Endothelial cell of umbilical vein (primary cell): ENCODE results near the gene ACTN1. TPM values are rescaled to one million over a fixed set of nuclear protein-coding genes. Genes with fewer than 3 reads are reported as not detected.

Source experiments
- BruUV-seq: library from RNA; stranded (reverse); fragments of 400-500 nt; replicated peaks from 2 replicates; lab custom pipeline; 2021; lab: Mats Ljungman, UMichigan
- CTCF ChIA-PET: fragments of 300-600, 350-600 bp; sonication (Branson Sonifier 250); formaldehyde crosslinking; loops from one replicate; lab custom pipeline; 2021; ENCODE audit warnings: antibody characterized with exemption, inconsistent platforms; lab: Charles Lee
- POLR2A ChIA-PET: fragments of 300-600, 350-600 bp; sonication (Branson Sonifier 250); formaldehyde crosslinking; loops from one replicate; lab custom pipeline; 2021; ENCODE audit warnings: antibody characterized with exemption, inconsistent platforms; lab: Charles Lee
- DNase-seq: peaks from one replicate; pipeline ENCODE4 v3.0.0-alpha.2; 2011; ENCODE audit warnings: low read depth, low spot score
- FAIRE-seq: peaks from 2 replicates; lab custom pipeline; 2011; peaks lifted over from hg19 to GRCh38; lab: Jason Lieb, UNC
- H2AFZ ChIP-seq: 2 replicates; pipeline ENCODE4 v1.6.0; 2012; ENCODE audit warnings: low read depth, low read length, control low read depth, inconsistent platforms
- H3K27ac ChIP-seq: 2 replicates; pipeline ENCODE4 v1.5.1; 2011; ENCODE audit warnings: low read depth, mild to moderate bottlenecking, control low read depth, low read length, moderate library complexity; ENCODE audit not compliant: insufficient read depth
- H3K27me3 ChIP-seq, 2 experiments: 2 replicates each; pipeline versions ENCODE4 v1.6.0 to v1.6.1; 2011; ENCODE audit warnings: low read length in 2 of 2, mixed read lengths in 1 of 2; ENCODE audit not compliant: control insufficient read depth in 2 of 2, insufficient read depth in 2 of 2
- H3K36me3 ChIP-seq, 2 experiments: 2 replicates in 1 of 2; 3 replicates in 1 of 2; pipeline ENCODE4 v1.5.1; 2011; ENCODE audit warnings: low read length in 2 of 2, mild to moderate bottlenecking in 1 of 2, moderate library complexity in 1 of 2; ENCODE audit not compliant: control insufficient read depth in 2 of 2, insufficient read depth in 2 of 2; ENCODE audit errors: extremely low read depth in 1 of 2
- H3K4me1 ChIP-seq: 3 replicates; pipeline ENCODE4 v1.5.1; 2011; ENCODE audit warnings: mild to moderate bottlenecking, low read length; ENCODE audit not compliant: control insufficient read depth, insufficient read depth; ENCODE audit errors: extremely low read depth
- H3K4me2 ChIP-seq: 2 replicates; pipeline ENCODE4 v1.6.1; 2011; ENCODE audit warnings: low read length, control low read depth, mixed read lengths; ENCODE audit not compliant: insufficient read depth
- H3K4me3 ChIP-seq, 3 experiments: fragments of 200-600 bp in 1 of 3; sonication (generic), shearing (Covaris generic) in 1 of 3; replicated peaks in 1 of 3; 2 replicates each; pipeline ENCODE4 v1.5.1; 2011 to 2016; ENCODE audit warnings: control low read depth in 3 of 3, low read length in 3 of 3, mild to moderate bottlenecking in 2 of 3, inconsistent platforms in 1 of 3, low read depth in 1 of 3, moderate library complexity in 1 of 3; ENCODE audit not compliant: insufficient read depth in 1 of 3
- H3K79me2 ChIP-seq: 2 replicates; pipeline ENCODE4 v1.6.0; 2012; ENCODE audit warnings: low read length, inconsistent platforms; ENCODE audit not compliant: control insufficient read depth, insufficient read depth
- H3K9ac ChIP-seq: replicated peaks from 2 replicates; pipeline ENCODE3; 2011; ENCODE audit warnings: low read length, control low read depth; ENCODE audit not compliant: insufficient read depth; ENCODE audit errors: extremely low read depth
- H3K9me1 ChIP-seq: replicated peaks from 3 replicates; pipeline ENCODE4 v1.6.0; 2011; ENCODE audit warnings: mild to moderate bottlenecking, low read length; ENCODE audit not compliant: control insufficient read depth, insufficient read depth; ENCODE audit errors: extremely low read depth
- H3K9me3 ChIP-seq: replicated peaks from 2 replicates; pipeline ENCODE4 v1.5.1; 2012; ENCODE audit warnings: low read length, inconsistent platforms; ENCODE audit not compliant: control insufficient read depth, insufficient read depth
- H4K20me1 ChIP-seq: replicated peaks from 2 replicates; pipeline ENCODE3; 2011; ENCODE audit warnings: mild to moderate bottlenecking, low read length; ENCODE audit not compliant: control insufficient read depth, insufficient read depth; ENCODE audit errors: extremely low read depth
- EZH2 ChIP-seq: IDR thresholded peaks from 2 replicates; pipeline ENCODE4 v1.6.1; 2012; ENCODE audit warnings: borderline replicate concordance, low read depth, mild to moderate bottlenecking, moderate library complexity, low read length, inconsistent platforms; ENCODE audit not compliant: severe bottlenecking
- FOS ChIP-seq: IDR thresholded peaks from 2 replicates; pipeline ENCODE4 v1.6.1; 2011; ENCODE audit warnings: mild to moderate bottlenecking, low read length, moderate library complexity, borderline replicate concordance; ENCODE audit not compliant: insufficient read depth
- GATA2 ChIP-seq: IDR thresholded peaks from 2 replicates; pipeline ENCODE4 v1.7.0; 2011; ENCODE audit warnings: low read depth, mild to moderate bottlenecking, moderate library complexity, mixed read lengths, low read length; ENCODE audit not compliant: insufficient read length, insufficient read depth
- JUN ChIP-seq: IDR thresholded peaks from 2 replicates; pipeline ENCODE4 v1.6.1; 2011; ENCODE audit warnings: borderline replicate concordance, low read depth; ENCODE audit not compliant: insufficient read length, insufficient read depth
- MYC ChIP-seq: IDR thresholded peaks from one replicate; pipeline ENCODE4 v1.6.1; 2011; ENCODE audit warnings: mild to moderate bottlenecking, low read depth, low read length
- POLR2A ChIP-seq: IDR thresholded peaks from 2 replicates; pipeline ENCODE4 v1.6.1; 2012; ENCODE audit warnings: low read depth, mild to moderate bottlenecking, control low read depth, low read length
- POLR2AphosphoS5 ChIP-seq: IDR thresholded peaks from 2 replicates; pipeline ENCODE4 v1.6.1; 2012; ENCODE audit warnings: low read depth, mild to moderate bottlenecking, control low read depth, low read length, moderate library complexity; ENCODE audit not compliant: insufficient read depth
- dilution Hi-C: fragments of 300-500 bp; cut with MboI; formaldehyde crosslinking; loops from one replicate; pipeline ENCODE4 v1.15.0; 2019; ENCODE audit warnings: low sequenced_read_pairs; ENCODE audit not compliant: extremely low pct_ligation_motif_present
- intact Hi-C: fragments of 100-400 bp; cut with micrococcal nuclease; formaldehyde crosslinking; loops from one replicate; pipeline ENCODE4 v1.10.0; 2022
- polyA plus RNA-seq, 4 experiments: library from polyadenylated mRNA; depleted of rRNA in 3 of 4; stranded (reverse) in 3 of 4; unstranded in 1 of 4; fragments of >200 nt; gene quantifications; 2 replicates each; pipeline versions ENCODE4 v1.2.1 to v1.2.3, GENCODE V29; 2011 to 2012; ENCODE audit warnings: missing spikeins in 1 of 4
- total RNA-seq: library from RNA; stranded (reverse); gene quantifications from 2 replicates; pipeline ENCODE4 v1.2.3, GENCODE V29; 2021
- TF ChIP-seq, protein P1 (sequence below): IDR thresholded peaks from 2 replicates; pipeline ENCODE4 v1.6.1; 2011; ENCODE audit not compliant: insufficient read depth, insufficient read length
- TF ChIP-seq, protein P2 (sequence below), 2 donors: IDR thresholded peaks; 1 replicate in 1 of 2; 2 replicates in 1 of 2; pipeline ENCODE4 v1.5.1; 2011; ENCODE audit warnings: low read length in 2 of 2, mild to moderate bottlenecking in 2 of 2, moderate library complexity in 2 of 2, control low read depth in 1 of 2, inconsistent platforms in 1 of 2, low read depth in 1 of 2; ENCODE audit not compliant: insufficient read depth in 1 of 2; ENCODE audit errors: extremely low read depth in 1 of 2

Gene ACTN1
- total and polyA plus RNA-seq, 2 donors (not counting 3 experiments of a cell fraction or from before 2014, with no cell fraction given) = 442 to 463 TPM

DNA sequence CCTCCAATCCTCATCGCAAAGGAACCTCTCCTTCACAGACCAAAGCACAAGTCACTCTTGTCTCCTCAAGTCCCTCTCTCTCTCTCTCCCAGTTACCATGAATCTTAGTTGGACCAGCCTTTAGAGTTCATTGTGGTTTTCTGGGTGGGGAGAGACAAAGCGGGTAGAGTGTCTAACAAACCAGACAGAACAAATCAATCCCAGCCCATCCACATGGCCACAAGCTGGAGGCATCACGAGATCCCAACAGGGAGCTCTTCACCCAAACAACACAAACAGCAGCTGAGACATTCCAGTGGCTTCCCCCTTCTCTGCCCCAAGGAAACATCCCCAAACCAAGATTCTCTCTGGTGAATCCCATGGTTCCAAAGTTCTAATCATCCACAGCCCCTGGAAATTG, 22.4 kb downstream of the ACTN1 start:
- H4K20me1 ChIP-seq = peaks cover 11% of the 10 kb centered on the region
- no peak overlapping the region for H3K27ac ChIP-seq
- H3K4me2 ChIP-seq = no peak overlapping the region
- H3K9me3 ChIP-seq = no peaks in the 10 kb centered on the region
- H3K4me1 ChIP-seq = peaks cover 76% of the 10 kb centered on the region
- H3K9ac ChIP-seq = no peak overlapping the region
- FAIRE-seq (no peak), DNase-seq (no peak)
- H3K36me3 ChIP-seq = peaks cover 0 to 20% of the 10 kb centered on the region in 2 experiments
- POLR2A ChIA-PET = interaction anchor here (0.7 to 0.9 kb wide), 3 partner anchors 8 to 17 kb away, joined by 3 to 4 read pairs (median 3); no protein-coding TSS in a partner anchor
- H2AFZ ChIP-seq = no peak overlapping the region
- H3K9me1 ChIP-seq = no peaks in the 10 kb centered on the region
- dilution Hi-C loops = no loop called here
- intact Hi-C loops = no loop called here
- H3K79me2 ChIP-seq = peaks cover 100% of the 10 kb centered on the region
- CTCF ChIA-PET = interaction anchor here (1.1 to 5.1 kb wide), 4 partner anchors 8 to 145 kb away, joined by 3 to 18 read pairs (median 12); no protein-coding TSS in a partner anchor
- BruUV-seq = no TSS peak
- no peaks in the 10 kb centered on the region for H3K27me3 ChIP-seq
- TF ChIP-seq POLR2A = no peak
- TF ChIP-seq MYC = no peak
- TF ChIP-seq FOS = no peak
- TF ChIP-seq, protein P1, sequence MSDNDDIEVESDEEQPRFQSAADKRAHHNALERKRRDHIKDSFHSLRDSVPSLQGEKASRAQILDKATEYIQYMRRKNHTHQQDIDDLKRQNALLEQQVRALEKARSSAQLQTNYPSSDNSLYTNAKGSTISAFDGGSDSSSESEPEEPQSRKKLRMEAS = no peak
- no peak overlapping the region for H3K4me3 ChIP-seq

GRCh38 chr14:68955851-68956179, 23.3 kb downstream of the ACTN1 start:
- POLR2A ChIA-PET = interaction anchor here (0.7 to 0.9 kb wide), 2 partner anchors 8 to 21 kb away, joined by 3 read pairs; no protein-coding TSS in a partner anchor

More at GRCh38 chr14:68955851-68956179, 23.3 kb downstream of the ACTN1 start:
- TF ChIP-seq GATA2 = no peak
- no peak for TF ChIP-seq POLR2AphosphoS5
- no peak for TF ChIP-seq FOS
- no peak for TF ChIP-seq EZH2
- TF ChIP-seq, protein P2, sequence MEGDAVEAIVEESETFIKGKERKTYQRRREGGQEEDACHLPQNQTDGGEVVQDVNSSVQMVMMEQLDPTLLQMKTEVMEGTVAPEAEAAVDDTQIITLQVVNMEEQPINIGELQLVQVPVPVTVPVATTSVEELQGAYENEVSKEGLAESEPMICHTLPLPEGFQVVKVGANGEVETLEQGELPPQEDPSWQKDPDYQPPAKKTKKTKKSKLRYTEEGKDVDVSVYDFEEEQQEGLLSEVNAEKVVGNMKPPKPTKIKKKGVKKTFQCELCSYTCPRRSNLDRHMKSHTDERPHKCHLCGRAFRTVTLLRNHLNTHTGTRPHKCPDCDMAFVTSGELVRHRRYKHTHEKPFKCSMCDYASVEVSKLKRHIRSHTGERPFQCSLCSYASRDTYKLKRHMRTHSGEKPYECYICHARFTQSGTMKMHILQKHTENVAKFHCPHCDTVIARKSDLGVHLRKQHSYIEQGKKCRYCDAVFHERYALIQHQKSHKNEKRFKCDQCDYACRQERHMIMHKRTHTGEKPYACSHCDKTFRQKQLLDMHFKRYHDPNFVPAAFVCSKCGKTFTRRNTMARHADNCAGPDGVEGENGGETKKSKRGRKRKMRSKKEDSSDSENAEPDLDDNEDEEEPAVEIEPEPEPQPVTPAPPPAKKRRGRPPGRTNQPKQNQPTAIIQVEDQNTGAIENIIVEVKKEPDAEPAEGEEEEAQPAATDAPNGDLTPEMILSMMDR (IDR thresholded peaks at IDR 0.05; ENCODE audit: extremely low read depth in 1 of 2, insufficient read depth in 1 of 2, low read depth in 1 of 2, low read length in 2 of 2) = no peak
- TF ChIP-seq POLR2A = no peak
- no peak for TF ChIP-seq JUN
- TF ChIP-seq MYC = no peak
- Histone ChIP-seq H3K9me3 (no peaks in the 10 kb centered on the region), H3K4me3 (no peak overlapping the region), H4K20me1 (peaks cover 11% of the 10 kb centered on the region), H3K9ac (no peak overlapping the region), H3K27ac (no peak overlapping the region), H3K27me3 (no peaks in the 10 kb centered on the region), H3K79me2 (peaks cover 100% of the 10 kb centered on the region), H2AFZ (no peak overlapping the region), H3K4me1 (peaks cover 85% of the 10 kb centered on the region), H3K4me2 (no peak overlapping the region), H3K9me1 (no peaks in the 10 kb centered on the region), H3K36me3 (peaks cover 0 to 16% of the 10 kb centered on the region in 2 experiments)
- FAIRE-seq (no peak), DNase-seq (no peak)
- intact Hi-C loops (loop anchor here (1.0 kb wide), 1 partner anchor 16 kb away; no protein-coding TSS in a partner anchor), dilution Hi-C loops (no loop called here)
- no TSS peak for BruUV-seq
- CTCF ChIA-PET = interaction anchor here (1.1 to 5.1 kb wide), 4 partner anchors 13 to 152 kb away, joined by 4 to 18 read pairs (median 12); no protein-coding TSS in a partner anchor
